Measurements from ENCODE around the gene SND1. TPM values are rescaled to one million over a fixed set of nuclear protein-coding genes. Genes with fewer than 3 reads are reported as not detected.

Gene SND1
- polyA plus RNA-seq, 1 donor = 144 TPM

GRCh38 chr7:127745445-127745844 lies 93.5 kb downstream of the SND1 start:
- no CpG with 5 or more reads among the region's 1 CpG for WGBS (ENCODE audit: insufficient coverage, low lambda C conversion rate)
- no peaks in the 10 kb centered on the region for H3K9me3 ChIP-seq (ENCODE audit: control insufficient read depth, low read depth, low read length)
- no peak overlapping the region for H3K27ac ChIP-seq (ENCODE audit: low read length)
- no peak overlapping the region for H3K4me3 ChIP-seq (ENCODE audit: low read length)
- H3K4me1 ChIP-seq (ENCODE audit: control insufficient read depth, insufficient read depth, low read length) = no peaks in the 10 kb centered on the region
- no peaks in the 10 kb centered on the region for H3K27me3 ChIP-seq (ENCODE audit: control insufficient read depth, insufficient read depth, low read length)
- H3K36me3 ChIP-seq (ENCODE audit: control insufficient read depth, insufficient read depth, low read length) = peaks cover 4% of the 10 kb centered on the region
- no peak for DNase-seq

GRCh38 chr7:127751062-127751461 lies 99.1 kb downstream of the SND1 start:
- no peak overlapping the region for H3K27ac ChIP-seq (ENCODE audit: low read length)
- no peak overlapping the region for H3K4me3 ChIP-seq (ENCODE audit: low read length)
- peak in 1 of 2 donors; percentile 26 for DNase-seq
- WGBS (ENCODE audit: insufficient coverage, low lambda C conversion rate) = no CpG with 5 or more reads among the region's 4 CpGs
- H3K27me3 ChIP-seq (ENCODE audit: control insufficient read depth, insufficient read depth, low read length) = no peaks in the 10 kb centered on the region
- H3K4me1 ChIP-seq (ENCODE audit: control insufficient read depth, insufficient read depth, low read length) = no peaks in the 10 kb centered on the region
- no peaks in the 10 kb centered on the region for H3K36me3 ChIP-seq (ENCODE audit: control insufficient read depth, insufficient read depth, low read length)
- H3K9me3 ChIP-seq (ENCODE audit: control insufficient read depth, low read depth, low read length) = no peaks in the 10 kb centered on the region

- Histone ChIP-seq H3K36me3 (ENCODE audit: control insufficient read depth, insufficient read depth, low read length) (no peaks in the 10 kb centered on the region), H3K4me1 (ENCODE audit: control insufficient read depth, insufficient read depth, low read length) (no peaks in the 10 kb centered on the region), H3K27ac (ENCODE audit: low read length) (no peak overlapping the region), H3K27me3 (ENCODE audit: control insufficient read depth, insufficient read depth, low read length) (no peaks in the 10 kb centered on the region), H3K9me3 (ENCODE audit: control insufficient read depth, low read depth, low read length) (no peaks in the 10 kb centered on the region), H3K4me3 (ENCODE audit: low read length) (no peak overlapping the region)
- 87% methylated on average over 3 of the region's 12 CpGs for WGBS (ENCODE audit: insufficient coverage, low lambda C conversion rate)
- DNase-seq = peak in 1 of 2 donors; percentile 10
These were observed 99.8 kb downstream of the SND1 start for GRCh38 chr7:127751490-127752448.

GRCh38 chr7:127752829-127753228 lies 100.8 kb downstream of the SND1 start:
- Histone ChIP-seq H3K36me3 (ENCODE audit: control insufficient read depth, insufficient read depth, low read length) (no peaks in the 10 kb centered on the region), H3K27me3 (ENCODE audit: control insufficient read depth, insufficient read depth, low read length) (no peaks in the 10 kb centered on the region), H3K27ac (ENCODE audit: low read length) (no peak overlapping the region), H3K4me1 (ENCODE audit: control insufficient read depth, insufficient read depth, low read length) (no peaks in the 10 kb centered on the region), H3K9me3 (ENCODE audit: control insufficient read depth, low read depth, low read length) (no peaks in the 10 kb centered on the region), H3K4me3 (ENCODE audit: low read length) (no peak overlapping the region)
- DNase-seq = no peak
- no CpG with 5 or more reads among the region's 1 CpG for WGBS (ENCODE audit: insufficient coverage, low lambda C conversion rate)

GRCh38 chr7:127754457-127754856 lies 102.5 kb downstream of the SND1 start:
- no peaks in the 10 kb centered on the region for H3K9me3 ChIP-seq (ENCODE audit: control insufficient read depth, low read depth, low read length)
- DNase-seq = no peak
- no peak overlapping the region for H3K4me3 ChIP-seq (ENCODE audit: low read length)
- H3K4me1 ChIP-seq (ENCODE audit: control insufficient read depth, insufficient read depth, low read length) = peaks cover under 1% of the 10 kb centered on the region
- no peak overlapping the region for H3K27ac ChIP-seq (ENCODE audit: low read length)
- no peaks in the 10 kb centered on the region for H3K27me3 ChIP-seq (ENCODE audit: control insufficient read depth, insufficient read depth, low read length)
- no peaks in the 10 kb centered on the region for H3K36me3 ChIP-seq (ENCODE audit: control insufficient read depth, insufficient read depth, low read length)

GRCh38 chr7:127755521-127755920 lies 103.5 kb downstream of the SND1 start:
- peak in 1 of 2 donors; percentile 5 for DNase-seq
- no CpG with 5 or more reads among the region's 6 CpGs for WGBS (ENCODE audit: insufficient coverage, low lambda C conversion rate)
- no peak overlapping the region for H3K27ac ChIP-seq (ENCODE audit: low read length)

GRCh38 chr7:127755965-127756364 lies 104.0 kb downstream of the SND1 start:
- Histone ChIP-seq H3K4me1 (ENCODE audit: control insufficient read depth, insufficient read depth, low read length) (peaks cover 8% of the 10 kb centered on the region), H3K36me3 (ENCODE audit: control insufficient read depth, insufficient read depth, low read length) (no peaks in the 10 kb centered on the region), H3K4me3 (ENCODE audit: low read length) (no peak overlapping the region), H3K27me3 (ENCODE audit: control insufficient read depth, insufficient read depth, low read length) (no peaks in the 10 kb centered on the region), H3K9me3 (ENCODE audit: control insufficient read depth, low read depth, low read length) (no peaks in the 10 kb centered on the region), H3K27ac (ENCODE audit: low read length) (no peak overlapping the region)
- no peak for DNase-seq
- no CpG with 5 or more reads among the region's 2 CpGs for WGBS (ENCODE audit: insufficient coverage, low lambda C conversion rate)

More at GRCh38 chr7:127755521-127755920, 103.5 kb downstream of the SND1 start:
- no peaks in the 10 kb centered on the region for H3K9me3 ChIP-seq (ENCODE audit: control insufficient read depth, low read depth, low read length)
- H3K27me3 ChIP-seq (ENCODE audit: control insufficient read depth, insufficient read depth, low read length) = no peaks in the 10 kb centered on the region
- H3K4me1 ChIP-seq (ENCODE audit: control insufficient read depth, insufficient read depth, low read length) = peaks cover 8% of the 10 kb centered on the region
- no peaks in the 10 kb centered on the region for H3K36me3 ChIP-seq (ENCODE audit: control insufficient read depth, insufficient read depth, low read length)
- no peak overlapping the region for H3K4me3 ChIP-seq (ENCODE audit: low read length)

GRCh38 chr7:127758105-127758504 lies 106.1 kb downstream of the SND1 start:
- Histone ChIP-seq H3K4me3 (ENCODE audit: low read length) (no peak overlapping the region), H3K36me3 (ENCODE audit: control insufficient read depth, insufficient read depth, low read length) (no peaks in the 10 kb centered on the region), H3K4me1 (ENCODE audit: control insufficient read depth, insufficient read depth, low read length) (peaks cover 8% of the 10 kb centered on the region), H3K9me3 (ENCODE audit: control insufficient read depth, low read depth, low read length) (no peaks in the 10 kb centered on the region), H3K27me3 (ENCODE audit: control insufficient read depth, insufficient read depth, low read length) (no peaks in the 10 kb centered on the region), H3K27ac (ENCODE audit: low read length) (no peak overlapping the region)
- no CpG with 5 or more reads among the region's 1 CpG for WGBS (ENCODE audit: insufficient coverage, low lambda C conversion rate)
- no peak for DNase-seq

GRCh38 chr7:127758845-127759244 lies 106.9 kb downstream of the SND1 start:
- WGBS (ENCODE audit: insufficient coverage, low lambda C conversion rate) = 100% methylated on average over 2 of the region's 6 CpGs
- H3K4me1 ChIP-seq (ENCODE audit: control insufficient read depth, insufficient read depth, low read length) = peaks cover 8% of the 10 kb centered on the region
- no peak overlapping the region for H3K27ac ChIP-seq (ENCODE audit: low read length)
- no peak overlapping the region for H3K4me3 ChIP-seq (ENCODE audit: low read length)
- no peaks in the 10 kb centered on the region for H3K27me3 ChIP-seq (ENCODE audit: control insufficient read depth, insufficient read depth, low read length)
- DNase-seq = no peak
- no peaks in the 10 kb centered on the region for H3K9me3 ChIP-seq (ENCODE audit: control insufficient read depth, low read depth, low read length)
- H3K36me3 ChIP-seq (ENCODE audit: control insufficient read depth, insufficient read depth, low read length) = no peaks in the 10 kb centered on the region

GRCh38 chr7:127759945-127760421 lies 108.0 kb downstream of the SND1 start:
- DNase-seq = no peak
- Histone ChIP-seq H3K4me1 (ENCODE audit: control insufficient read depth, insufficient read depth, low read length) (peaks cover 8% of the 10 kb centered on the region), H3K9me3 (ENCODE audit: control insufficient read depth, low read depth, low read length) (no peaks in the 10 kb centered on the region), H3K36me3 (ENCODE audit: control insufficient read depth, insufficient read depth, low read length) (no peaks in the 10 kb centered on the region), H3K27ac (ENCODE audit: low read length) (no peak overlapping the region), H3K27me3 (ENCODE audit: control insufficient read depth, insufficient read depth, low read length) (no peaks in the 10 kb centered on the region), H3K4me3 (ENCODE audit: low read length) (no peak overlapping the region)
- no CpG with 5 or more reads among the region's 5 CpGs for WGBS (ENCODE audit: insufficient coverage, low lambda C conversion rate)

All from large intestine (tissue), 3 donors.